ENCODE results near the gene CXCR1. TPM values are rescaled to one million over a fixed set of nuclear protein-coding genes. Genes with fewer than 3 reads are reported as not detected.

CXCR1 gene
- total and polyA plus RNA-seq, 9 of the 15 experiments (the other 6 are each of a cell fraction or from before 2014, with no cell fraction given): not detected

DNA sequence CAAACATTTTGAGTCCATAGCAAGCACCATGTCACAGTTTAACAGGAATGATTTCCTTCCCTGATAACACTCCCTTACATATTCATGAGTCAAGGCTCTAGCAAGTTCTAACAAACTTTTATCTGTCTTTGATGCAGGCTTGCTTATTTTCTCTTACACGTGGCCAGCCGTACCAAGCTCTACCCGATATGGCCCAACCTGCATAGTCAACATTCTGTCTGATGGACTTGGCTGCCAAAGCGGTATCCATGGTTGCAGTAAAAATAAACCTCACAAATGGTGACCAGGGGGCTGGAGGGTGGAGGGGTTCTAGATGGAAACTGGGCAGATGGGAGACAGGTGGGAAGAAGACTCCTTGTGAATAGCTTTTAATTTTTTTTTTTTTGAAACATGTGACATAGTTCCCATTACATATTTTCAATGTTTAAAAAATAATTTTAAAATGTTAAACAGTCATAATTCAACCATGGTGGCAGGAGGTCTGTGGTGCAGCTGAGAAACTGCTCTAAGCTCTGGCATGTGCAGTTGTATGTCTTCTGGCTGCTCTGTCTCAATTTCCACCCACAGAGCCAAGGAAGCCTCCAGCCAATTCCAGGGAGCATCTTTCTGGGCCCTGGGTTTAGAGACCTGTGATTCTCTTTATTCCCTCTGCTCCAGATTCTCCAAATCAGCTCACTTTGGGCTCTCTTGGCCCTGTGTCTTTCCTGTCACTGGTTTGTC lies 20.7 kb upstream of the CXCR1 start:
- Histone ChIP-seq H3K79me2 (ENCODE audit: control insufficient read depth, insufficient read depth, low read length) (no peaks in the 10 kb centered on the region), H3K9me1 (ENCODE audit: control insufficient read depth, insufficient read depth, low read length) (no peaks in the 10 kb centered on the region), H3K4me1 (replicated peaks in 1 of 2; ENCODE audit: control insufficient read depth in 2 of 2, insufficient read depth in 2 of 2, low read length in 2 of 2) (peaks cover 0 to 7% of the 10 kb centered on the region in 2 experiments; a peak in 3 of 5 replicates), H3K36me3 (ENCODE audit: control insufficient read depth, insufficient read depth, low read length) (no peaks in the 10 kb centered on the region), H4K20me1 (replicated peaks; ENCODE audit: control insufficient read depth, insufficient read depth, low read length) (no peaks in the 10 kb centered on the region), H3K9ac (ENCODE audit: insufficient read depth in 1 of 2, low read depth in 2 of 2, low read length in 2 of 2) (no peak overlapping the region), H3K9me3 (replicated peaks; ENCODE audit: control insufficient read depth, insufficient read depth, low read depth, low read length) (no peaks in the 10 kb centered on the region), H3K27ac (ENCODE audit: extremely low read depth, low read depth, low read length) (no peak overlapping the region), H3K4me2 (ENCODE audit: insufficient read depth, low read length) (no peak overlapping the region), H2AFZ (ENCODE audit: low read depth, low read length) (peak overlapping the region; percentile 92), H3K27me3 (ENCODE audit: control insufficient read depth in 2 of 2, insufficient read depth in 2 of 2, low read length in 2 of 2) (no peaks in the 10 kb centered on the region), H3K4me3 (no peak overlapping the region)
- 23% methylated on average over 4 of the region's 4 CpGs for WGBS (ENCODE audit: insufficient coverage, low coverage, missing lambda C conversion rate)
- no peak for FAIRE-seq
- POLR2A ChIA-PET: no interaction called here
- intact Hi-C loops (cut with micrococcal nuclease): loop anchor here (2.0 to 10.0 kb wide), 3 partner anchors 69 to 277 kb away; no protein-coding TSS in a partner anchor
- ATAC-seq: no peak
- CTCF ChIA-PET (ENCODE audit: low intra/inter-chr PET ratio): no interaction called here
- no peak for DNase-seq (ENCODE audit: extremely low read depth in 1 of 4, low spot score in 3 of 4)
- BruUV-seq (replicated peaks): no TSS peak
- TF ChIP-seq ZNF384 (IDR thresholded peaks at IDR 0.05; ENCODE audit: low read depth, low read length): no peak
- TF ChIP-seq RBM15 (IDR thresholded peaks at IDR 0.05; ENCODE audit: insufficient read depth, low read length): no peak
- in situ Hi-C loops (cut with MboI): no loop called here

DNA sequence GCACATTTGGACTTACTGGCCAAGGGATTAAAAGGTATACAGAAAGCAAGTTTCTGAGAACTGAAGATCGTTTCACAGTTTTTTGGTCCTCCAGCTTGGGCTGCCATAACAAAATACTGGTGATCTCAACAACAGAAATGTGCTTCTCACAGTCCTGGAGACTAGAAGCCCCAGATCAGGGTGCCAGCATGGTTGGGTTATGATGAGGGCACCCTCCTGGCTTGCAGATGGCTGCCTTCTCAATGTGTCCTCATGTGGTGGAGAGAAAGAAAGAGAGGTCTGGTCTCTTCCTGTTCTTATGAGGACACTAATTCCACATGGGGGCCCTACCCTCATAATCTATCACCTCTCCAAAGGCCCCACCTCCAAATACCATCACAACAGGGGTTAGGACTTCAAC lies 20.1 kb upstream of the CXCR1 start:
- H2AFZ ChIP-seq (ENCODE audit: low read depth, low read length): peak overlapping the region; percentile 92
- BruUV-seq (replicated peaks): no TSS peak
- 8% methylated on average over 1 of the region's 1 CpG for WGBS (ENCODE audit: insufficient coverage, low coverage, missing lambda C conversion rate)

More for the DNA sequence above, 20.1 kb upstream of the CXCR1 start:
- ATAC-seq (peak; percentile 21; the same call in 2 of the 3 replicates), DNase-seq (ENCODE audit: extremely low read depth in 1 of 4, low spot score in 3 of 4) (no peak), FAIRE-seq (no peak)
- ChIA-PET CTCF (ENCODE audit: low intra/inter-chr PET ratio) (interaction anchor here (0.6 kb wide), 2 partner anchors 71 to 262 kb away, joined by 4 read pairs; no protein-coding TSS in a partner anchor), POLR2A (no interaction called here)
- Histone ChIP-seq H3K9me3 (replicated peaks; ENCODE audit: control insufficient read depth, insufficient read depth, low read depth, low read length) (no peaks in the 10 kb centered on the region), H3K27ac (ENCODE audit: extremely low read depth, low read depth, low read length) (no peak overlapping the region; the same call in 2 of the 3 replicates), H3K4me2 (ENCODE audit: insufficient read depth, low read length) (peak overlapping the region; percentile 7; the same call in 1 of the 2 replicates), H3K4me1 (replicated peaks in 1 of 2; ENCODE audit: control insufficient read depth in 2 of 2, insufficient read depth in 2 of 2, low read length in 2 of 2) (peaks cover 0 to 7% of the 10 kb centered on the region in 2 experiments; a peak in 3 of 5 replicates), H3K9me1 (ENCODE audit: control insufficient read depth, insufficient read depth, low read length) (no peaks in the 10 kb centered on the region), H3K27me3 (ENCODE audit: control insufficient read depth in 2 of 2, insufficient read depth in 2 of 2, low read length in 2 of 2) (no peaks in the 10 kb centered on the region), H3K79me2 (ENCODE audit: control insufficient read depth, insufficient read depth, low read length) (no peaks in the 10 kb centered on the region), H3K9ac (ENCODE audit: insufficient read depth in 1 of 2, low read depth in 2 of 2, low read length in 2 of 2) (no peak overlapping the region), H3K4me3 (no peak overlapping the region), H3K36me3 (ENCODE audit: control insufficient read depth, insufficient read depth, low read length) (no peaks in the 10 kb centered on the region), H4K20me1 (replicated peaks; ENCODE audit: control insufficient read depth, insufficient read depth, low read length) (no peaks in the 10 kb centered on the region)
- in situ Hi-C loops (cut with MboI): no loop called here
- intact Hi-C loops (cut with micrococcal nuclease): loop anchor here (2.0 to 10.0 kb wide), 3 partner anchors 70 to 278 kb away; no protein-coding TSS in a partner anchor
- TF ChIP-seq SMAD4 (CRISPR knock-in tag; conservative IDR thresholded peaks at IDR 0.05) (no peak), TCF3 (CRISPR knock-in tag; IDR thresholded peaks at IDR 0.05) (no peak), NONO (IDR thresholded peaks at IDR 0.05; ENCODE audit: low read depth in 2 of 2, low read length in 1 of 2) (no peak), LCOR (CRISPR knock-in tag; IDR thresholded peaks at IDR 0.05) (no peak), ZNF76 (CRISPR knock-in tag; IDR thresholded peaks at IDR 0.05; ENCODE audit: borderline replicate concordance) (no peak), ZNF507 (tag; conservative IDR thresholded peaks at IDR 0.05) (no peak)
- TF ChIP-seq, protein P1, sequence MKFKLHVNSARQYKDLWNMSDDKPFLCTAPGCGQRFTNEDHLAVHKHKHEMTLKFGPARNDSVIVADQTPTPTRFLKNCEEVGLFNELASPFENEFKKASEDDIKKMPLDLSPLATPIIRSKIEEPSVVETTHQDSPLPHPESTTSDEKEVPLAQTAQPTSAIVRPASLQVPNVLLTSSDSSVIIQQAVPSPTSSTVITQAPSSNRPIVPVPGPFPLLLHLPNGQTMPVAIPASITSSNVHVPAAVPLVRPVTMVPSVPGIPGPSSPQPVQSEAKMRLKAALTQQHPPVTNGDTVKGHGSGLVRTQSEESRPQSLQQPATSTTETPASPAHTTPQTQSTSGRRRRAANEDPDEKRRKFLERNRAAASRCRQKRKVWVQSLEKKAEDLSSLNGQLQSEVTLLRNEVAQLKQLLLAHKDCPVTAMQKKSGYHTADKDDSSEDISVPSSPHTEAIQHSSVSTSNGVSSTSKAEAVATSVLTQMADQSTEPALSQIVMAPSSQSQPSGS (CRISPR knock-in tag; IDR thresholded peaks at IDR 0.05): no peak
- TF ChIP-seq, protein P2, sequence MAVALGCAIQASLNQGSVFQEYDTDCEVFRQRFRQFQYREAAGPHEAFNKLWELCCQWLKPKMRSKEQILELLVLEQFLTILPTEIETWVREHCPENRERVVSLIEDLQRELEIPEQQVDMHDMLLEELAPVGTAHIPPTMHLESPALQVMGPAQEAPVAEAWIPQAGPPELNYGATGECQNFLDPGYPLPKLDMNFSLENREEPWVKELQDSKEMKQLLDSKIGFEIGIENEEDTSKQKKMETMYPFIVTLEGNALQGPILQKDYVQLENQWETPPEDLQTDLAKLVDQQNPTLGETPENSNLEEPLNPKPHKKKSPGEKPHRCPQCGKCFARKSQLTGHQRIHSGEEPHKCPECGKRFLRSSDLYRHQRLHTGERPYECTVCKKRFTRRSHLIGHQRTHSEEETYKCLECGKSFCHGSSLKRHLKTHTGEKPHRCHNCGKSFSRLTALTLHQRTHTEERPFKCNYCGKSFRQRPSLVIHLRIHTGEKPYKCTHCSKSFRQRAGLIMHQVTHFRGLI (CRISPR knock-in tag; IDR thresholded peaks at IDR 0.05): no peak
